ENCODE data around the gene MAGEC3.

DNA sequence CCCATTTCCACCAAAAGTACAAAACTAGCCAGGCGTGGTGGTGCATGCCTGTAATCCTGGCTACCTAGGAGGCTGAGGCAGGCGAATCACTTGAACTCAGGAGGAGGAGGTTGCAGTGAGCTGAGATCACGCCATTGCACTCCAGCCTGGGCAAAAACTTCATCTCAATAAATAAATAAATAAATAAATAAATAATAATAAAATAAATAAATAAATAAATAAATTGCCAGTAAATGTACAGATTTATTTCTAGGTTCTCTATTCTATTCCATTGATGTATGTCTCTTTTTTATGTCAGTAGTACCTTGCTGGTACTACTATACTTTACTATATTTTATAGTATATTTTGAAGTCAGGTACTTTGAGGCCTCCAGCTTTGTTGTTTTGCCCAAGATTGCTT, 109.2 kb downstream of the MAGEC3 start:
- TF ChIP-seq GATA2 (IDR thresholded peaks at IDR 0.05; ENCODE audit: low read depth, low read length), result no peak
- TF ChIP-seq GATA3 (IDR thresholded peaks at IDR 0.05; ENCODE audit: low read depth, low read length), result no peak
